PFSK-1 (cell line): ENCODE measurements around the gene PHLDB1.

Experiments
- FOXP2 ChIP-seq: optimal IDR thresholded peaks from 2 replicates; pipeline ENCODE3; 2011; ENCODE audit warnings: borderline replicate concordance, control low read depth, inconsistent platforms; ENCODE audit not compliant: insufficient read depth; ENCODE audit errors: extremely low read length, extremely low read depth
- POLR2AphosphoS5 ChIP-seq: IDR thresholded peaks from 2 replicates; pipeline ENCODE4 v1.6.1; 2012; ENCODE audit warnings: low read depth, mild to moderate bottlenecking, control low read depth, low read length, moderate library complexity
- SIN3A ChIP-seq: IDR thresholded peaks from 2 replicates; pipeline ENCODE4 v1.6.1; 2012; ENCODE audit warnings: mild to moderate bottlenecking, low read length, moderate library complexity, borderline replicate concordance; ENCODE audit not compliant: insufficient read depth
- TAF1 ChIP-seq: IDR thresholded peaks from 2 replicates; pipeline ENCODE4 v1.6.1; 2012; ENCODE audit warnings: low read length, control low read depth, borderline replicate concordance; ENCODE audit not compliant: insufficient read depth
- TF ChIP-seq, protein P1 (sequence below), 2 experiments: IDR thresholded peaks; 2 replicates each; pipeline versions ENCODE4 v1.6.1 to v1.8.0; 2011 to 2012; ENCODE audit warnings: low read depth in 2 of 2, low read length in 2 of 2, control low read depth in 1 of 2, inconsistent platforms in 1 of 2, mild to moderate bottlenecking in 1 of 2, moderate library complexity in 1 of 2; ENCODE audit not compliant: insufficient read depth in 1 of 2

PHLDB1 gene

DNA sequence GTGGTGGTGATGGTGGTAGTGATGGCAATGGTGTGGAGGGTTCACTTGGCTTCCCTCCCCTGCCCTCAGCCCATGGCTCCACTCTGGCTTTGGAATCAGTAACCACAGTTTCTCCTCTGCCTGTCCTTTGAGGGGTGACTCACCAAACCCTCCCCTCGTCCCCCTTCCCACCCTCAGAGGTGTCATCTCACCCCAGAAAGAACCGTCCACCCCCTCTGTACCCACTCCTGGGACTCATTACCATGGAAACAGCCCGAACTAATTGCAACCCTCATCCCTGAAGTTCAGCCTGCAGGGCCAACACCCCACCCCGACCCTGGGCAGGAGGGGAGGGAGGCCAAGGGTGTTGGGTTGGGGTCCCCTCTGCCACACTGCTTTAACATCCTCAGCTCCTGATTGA is 26.6 kb downstream of the PHLDB1 start:
- TF ChIP-seq, protein P1, sequence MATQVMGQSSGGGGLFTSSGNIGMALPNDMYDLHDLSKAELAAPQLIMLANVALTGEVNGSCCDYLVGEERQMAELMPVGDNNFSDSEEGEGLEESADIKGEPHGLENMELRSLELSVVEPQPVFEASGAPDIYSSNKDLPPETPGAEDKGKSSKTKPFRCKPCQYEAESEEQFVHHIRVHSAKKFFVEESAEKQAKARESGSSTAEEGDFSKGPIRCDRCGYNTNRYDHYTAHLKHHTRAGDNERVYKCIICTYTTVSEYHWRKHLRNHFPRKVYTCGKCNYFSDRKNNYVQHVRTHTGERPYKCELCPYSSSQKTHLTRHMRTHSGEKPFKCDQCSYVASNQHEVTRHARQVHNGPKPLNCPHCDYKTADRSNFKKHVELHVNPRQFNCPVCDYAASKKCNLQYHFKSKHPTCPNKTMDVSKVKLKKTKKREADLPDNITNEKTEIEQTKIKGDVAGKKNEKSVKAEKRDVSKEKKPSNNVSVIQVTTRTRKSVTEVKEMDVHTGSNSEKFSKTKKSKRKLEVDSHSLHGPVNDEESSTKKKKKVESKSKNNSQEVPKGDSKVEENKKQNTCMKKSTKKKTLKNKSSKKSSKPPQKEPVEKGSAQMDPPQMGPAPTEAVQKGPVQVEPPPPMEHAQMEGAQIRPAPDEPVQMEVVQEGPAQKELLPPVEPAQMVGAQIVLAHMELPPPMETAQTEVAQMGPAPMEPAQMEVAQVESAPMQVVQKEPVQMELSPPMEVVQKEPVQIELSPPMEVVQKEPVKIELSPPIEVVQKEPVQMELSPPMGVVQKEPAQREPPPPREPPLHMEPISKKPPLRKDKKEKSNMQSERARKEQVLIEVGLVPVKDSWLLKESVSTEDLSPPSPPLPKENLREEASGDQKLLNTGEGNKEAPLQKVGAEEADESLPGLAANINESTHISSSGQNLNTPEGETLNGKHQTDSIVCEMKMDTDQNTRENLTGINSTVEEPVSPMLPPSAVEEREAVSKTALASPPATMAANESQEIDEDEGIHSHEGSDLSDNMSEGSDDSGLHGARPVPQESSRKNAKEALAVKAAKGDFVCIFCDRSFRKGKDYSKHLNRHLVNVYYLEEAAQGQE (IDR thresholded peaks at IDR 0.05; ENCODE audit: insufficient read depth in 1 of 2, low read depth in 2 of 2, low read length in 2 of 2), result no peak
- TF ChIP-seq TAF1 (no peak), SIN3A (no peak), POLR2AphosphoS5 (no peak), FOXP2 (no peak)

DNA sequence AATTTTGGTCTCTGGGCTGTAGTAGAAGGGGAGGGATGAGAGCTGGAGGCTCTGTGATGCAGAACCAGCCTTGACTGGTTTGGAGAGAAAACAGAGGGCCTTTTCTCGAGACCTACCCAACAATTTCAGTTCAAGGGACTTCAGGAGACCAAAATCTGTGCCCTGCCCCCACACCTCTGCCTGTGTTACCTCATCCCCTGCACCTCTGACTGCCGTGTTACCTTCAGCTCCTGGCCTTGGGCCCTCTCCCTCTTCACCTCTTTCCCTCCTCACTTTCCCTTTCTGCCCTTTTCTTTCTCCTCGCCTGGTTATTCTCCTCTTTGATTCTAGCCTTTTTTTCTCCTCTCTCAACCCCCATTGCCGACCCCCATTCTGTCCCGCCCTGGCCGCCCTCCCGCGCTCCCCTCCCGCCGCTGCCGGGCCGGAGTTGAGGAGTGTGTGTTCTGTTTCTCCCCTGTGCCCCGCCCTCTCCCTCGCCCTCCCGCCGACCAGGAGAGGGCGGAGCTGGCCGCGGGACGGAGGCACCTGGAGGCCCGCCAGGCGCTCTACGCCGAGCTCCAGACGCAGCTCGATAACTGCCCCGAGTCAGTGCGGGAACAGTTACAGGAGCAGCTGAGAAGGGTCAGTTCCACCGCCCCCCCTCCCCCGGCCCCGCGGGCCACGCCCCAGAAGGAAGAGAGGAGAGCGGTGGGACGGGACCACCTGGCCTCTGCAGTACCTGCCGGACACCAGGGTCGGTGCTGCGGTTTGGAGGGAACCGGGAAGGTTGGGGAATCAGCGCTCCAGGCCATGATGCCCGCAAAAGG is 27.2 kb downstream of the PHLDB1 start:
- TF ChIP-seq, protein P1 (IDR thresholded peaks at IDR 0.05; ENCODE audit: insufficient read depth in 1 of 2, low read depth in 2 of 2, low read length in 2 of 2), result no peak
- TF ChIP-seq TAF1 (no peak), POLR2AphosphoS5 (no peak), SIN3A (no peak), FOXP2 (no peak)

DNA sequence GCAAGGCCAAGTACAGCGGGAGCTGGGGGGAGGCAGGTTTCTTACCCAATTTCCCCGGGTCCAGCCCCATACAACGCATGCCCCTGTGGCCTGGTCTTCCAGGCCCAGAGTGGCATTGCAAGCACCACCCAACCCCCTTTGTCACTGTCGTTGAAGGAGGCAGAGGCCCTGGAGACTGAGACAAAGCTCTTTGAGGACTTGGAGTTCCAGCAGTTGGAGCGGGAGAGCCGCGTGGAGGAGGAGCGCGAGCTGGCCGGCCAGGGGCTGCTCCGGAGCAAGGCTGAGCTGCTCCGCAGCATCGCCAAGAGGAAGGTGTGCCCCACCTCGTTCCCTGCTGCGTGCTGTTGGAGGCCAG is 27.8 kb downstream of the PHLDB1 start:
- no peak for TF ChIP-seq POLR2AphosphoS5
- no peak for TF ChIP-seq TAF1
- TF ChIP-seq SIN3A, result no peak
- TF ChIP-seq, protein P1 (IDR thresholded peaks at IDR 0.05; ENCODE audit: insufficient read depth in 1 of 2, low read depth in 2 of 2, low read length in 2 of 2), result no peak
- TF ChIP-seq FOXP2, result no peak

DNA sequence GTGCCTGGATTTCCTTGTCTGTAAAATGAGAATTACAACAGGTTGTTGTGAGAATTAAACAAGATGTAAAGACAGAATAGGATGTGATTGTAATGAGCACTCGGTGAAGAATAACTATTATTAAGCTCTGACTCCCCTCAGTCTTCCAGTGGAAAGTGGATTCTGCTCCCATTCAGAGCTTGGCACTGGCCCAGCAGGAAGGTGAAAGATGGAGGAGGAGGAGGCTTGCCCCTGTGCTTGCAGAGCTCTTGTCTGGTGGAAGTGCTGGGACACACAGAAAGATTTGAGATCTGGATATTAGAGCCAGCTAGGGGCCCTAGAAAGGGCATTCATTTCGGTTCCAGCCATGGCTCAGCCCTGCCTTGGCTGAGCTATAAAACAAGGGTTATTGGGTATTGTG is 28.2 kb downstream of the PHLDB1 start:
- TF ChIP-seq TAF1, result no peak
- TF ChIP-seq FOXP2, result no peak
- TF ChIP-seq, protein P1 (IDR thresholded peaks at IDR 0.05; ENCODE audit: insufficient read depth in 1 of 2, low read depth in 2 of 2, low read length in 2 of 2), result no peak
- TF ChIP-seq POLR2AphosphoS5, result no peak; the same call in 1 of the 2 replicates
- no peak for TF ChIP-seq SIN3A
